ENCODE results near the gene ATP23.

- TF ChIP-seq POLR2A (IDR thresholded peaks at IDR 0.05; ENCODE audit: low read length), result no peak
- TF ChIP-seq GATA1 (IDR thresholded peaks at IDR 0.05; ENCODE audit: low read depth, low read length), result no peak
These were observed 14.3 kb upstream of the ATP23 start for GRCh38 chr12:57927086-57927485.
